ENCODE measurements around the gene KRABD2.
"Not testable (repeated sequence)": the region's sequence is repeated elsewhere in the genome, so short reads cannot be mapped to it uniquely, and the experiment has no call there.

The KRABD2 gene

DNA sequence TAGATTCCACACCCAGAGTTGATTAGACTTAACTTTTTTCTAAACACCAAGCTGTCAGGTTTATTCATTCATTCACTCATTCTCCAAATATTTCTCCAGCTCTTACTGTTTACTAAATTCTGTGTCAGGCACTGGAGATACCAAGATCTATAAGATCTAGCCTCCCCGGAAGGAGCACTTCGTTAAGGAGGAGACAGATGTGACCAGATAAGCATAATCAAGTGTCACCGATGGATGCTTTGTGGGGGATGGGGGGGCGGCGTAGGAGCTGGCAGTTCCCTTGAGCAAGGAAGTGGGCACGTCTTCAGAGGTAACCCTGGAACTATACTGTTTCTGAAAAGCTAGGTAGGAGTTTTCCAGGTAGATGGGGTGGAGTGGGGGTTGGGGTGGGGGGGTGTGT, 10.3 kb upstream of the KRABD2 start:
- intact Hi-C loops (cut with micrococcal nuclease): loop anchor here (10.0 kb wide), 1 partner anchor 162 kb away; no protein-coding TSS in a partner anchor
- Mint-ChIP-seq H3K27me3 (ENCODE audit: low read depth) (no peaks in the 10 kb centered on the region), H3K27ac (no peak overlapping the region)

DNA sequence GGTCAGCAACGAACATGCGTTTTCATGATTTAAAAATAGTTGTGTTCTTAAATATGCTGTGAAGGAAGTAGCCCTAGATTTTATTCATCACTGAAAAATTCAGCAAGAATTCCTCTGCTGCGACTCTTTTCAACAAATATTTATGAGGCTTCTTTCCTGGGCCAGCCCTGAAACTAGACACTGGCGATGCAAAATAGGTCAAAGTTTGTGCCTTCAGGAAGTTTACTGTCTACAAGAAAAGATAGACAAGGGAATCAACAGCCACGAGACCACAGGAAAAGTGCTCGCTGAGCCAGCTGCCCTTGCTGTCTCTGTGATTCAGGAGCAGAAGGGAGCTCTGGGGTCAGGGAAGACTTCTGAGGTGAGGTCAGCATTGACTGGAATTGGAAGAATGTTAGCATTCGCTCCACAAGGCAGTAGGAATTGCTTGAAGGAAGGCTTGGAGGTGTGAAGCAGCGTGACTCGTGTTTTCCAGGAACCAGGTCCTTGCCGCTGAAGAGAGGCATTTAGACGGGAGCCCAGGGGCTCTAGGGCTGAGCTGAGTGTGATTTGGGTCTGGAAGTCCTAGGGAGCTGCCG, 8.4 kb upstream of the KRABD2 start:
- Mint-ChIP-seq H3K9me3 (no peaks in the 10 kb centered on the region), H3K4me1 (ENCODE audit: low read depth) (peaks cover 24% of the 10 kb centered on the region), H3K4me3 (ENCODE audit: low read depth) (peak overlapping the region; percentile 99), H3K27ac (peak overlapping the region; percentile 7), H3K27me3 (ENCODE audit: low read depth) (no peaks in the 10 kb centered on the region), H3K36me3 (ENCODE audit: low read depth) (peaks cover 33% of the 10 kb centered on the region)
- DNase-seq (ENCODE audit: low spot score): no peak
- intact Hi-C loops (cut with micrococcal nuclease): loop anchor here (10.0 kb wide), 1 partner anchor 160 kb away; no protein-coding TSS in a partner anchor

More for the DNA sequence above, 10.3 kb upstream of the KRABD2 start:
- Mint-ChIP-seq H3K4me3 (ENCODE audit: low read depth) (peak overlapping the region; percentile 20), H3K4me1 (ENCODE audit: low read depth) (peaks cover 10% of the 10 kb centered on the region), H3K9me3 (no peaks in the 10 kb centered on the region), H3K36me3 (ENCODE audit: low read depth) (peaks cover 13% of the 10 kb centered on the region)
- no peak for DNase-seq (ENCODE audit: low spot score)

DNA sequence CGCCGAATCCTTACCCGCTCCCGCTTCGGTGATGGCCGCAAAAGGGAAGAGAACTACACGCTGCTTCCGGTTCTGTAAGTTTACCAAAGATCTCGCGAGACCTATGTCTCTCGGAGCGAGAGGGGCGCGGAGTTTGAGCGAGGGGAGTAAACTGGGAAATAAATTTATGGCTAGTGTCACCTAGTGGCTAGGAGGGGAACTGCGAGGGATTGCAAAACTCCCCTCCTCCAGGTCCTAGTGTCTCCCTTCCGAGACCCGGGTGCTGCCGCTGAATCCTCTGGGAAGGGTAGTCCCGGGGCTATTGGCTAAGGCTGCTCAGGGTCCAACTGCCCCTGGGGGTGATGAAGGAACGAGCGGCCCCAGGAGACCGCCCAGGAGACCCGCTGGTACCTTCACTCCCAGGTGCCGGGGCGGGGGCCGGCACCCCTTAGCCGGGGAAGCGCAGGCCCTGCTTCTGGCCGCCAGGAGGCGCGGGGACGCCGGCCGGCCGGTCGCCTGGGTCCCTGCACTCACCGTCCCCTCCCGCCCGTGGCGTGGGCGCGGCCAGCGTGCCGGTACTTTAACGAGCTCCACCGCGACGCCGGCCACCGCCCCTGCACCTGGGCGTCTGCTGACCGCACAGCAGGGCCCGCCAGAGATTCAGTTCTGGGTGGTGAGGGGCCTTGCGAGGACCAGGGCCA, 6.8 kb upstream of the KRABD2 start, which contains the start of gene RPL26:
TSS of gene RPL26 (minus strand) at position 51 of the 680 bp plus-strand sequence. CDS start 883 bp downstream, outside the sequence.
- DNase-seq (ENCODE audit: low spot score): peak; percentile 94
- Mint-ChIP-seq H3K4me1 (ENCODE audit: low read depth) (peaks cover 33% of the 10 kb centered on the region), H3K36me3 (ENCODE audit: low read depth) (peaks cover 49% of the 10 kb centered on the region), H3K27ac (peak within 1 kb of the TSS; percentile 96), H3K27me3 (ENCODE audit: low read depth) (no peaks in the 10 kb centered on the region), H3K9me3 (no peaks in the 10 kb centered on the region), H3K4me3 (ENCODE audit: low read depth) (peak within 1 kb of the TSS; percentile 99)
- intact Hi-C loops (cut with micrococcal nuclease): loop anchor here (1.0 to 10.0 kb wide), 4 partner anchors 52 to 364 kb away; partner anchors contain the start of gene NDEL1

DNA sequence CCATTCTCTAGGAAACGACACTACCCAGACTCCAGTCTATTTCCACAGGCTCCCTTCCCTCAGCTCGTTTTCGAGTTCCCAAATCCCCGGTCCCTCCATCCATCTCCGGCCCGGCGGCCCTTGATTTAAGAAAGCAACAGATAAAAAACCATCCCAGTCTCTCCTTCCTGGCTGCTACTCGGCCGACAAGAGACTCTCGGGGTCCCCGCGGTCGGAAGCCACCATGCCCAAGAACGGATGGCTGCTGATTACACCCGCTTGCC, 6.3 kb upstream of the KRABD2 start:
- Mint-ChIP-seq H3K36me3 (ENCODE audit: low read depth) (peaks cover 54% of the 10 kb centered on the region), H3K4me1 (ENCODE audit: low read depth) (peaks cover 34% of the 10 kb centered on the region)
- DNase-seq (ENCODE audit: low spot score): no peak

DNA sequence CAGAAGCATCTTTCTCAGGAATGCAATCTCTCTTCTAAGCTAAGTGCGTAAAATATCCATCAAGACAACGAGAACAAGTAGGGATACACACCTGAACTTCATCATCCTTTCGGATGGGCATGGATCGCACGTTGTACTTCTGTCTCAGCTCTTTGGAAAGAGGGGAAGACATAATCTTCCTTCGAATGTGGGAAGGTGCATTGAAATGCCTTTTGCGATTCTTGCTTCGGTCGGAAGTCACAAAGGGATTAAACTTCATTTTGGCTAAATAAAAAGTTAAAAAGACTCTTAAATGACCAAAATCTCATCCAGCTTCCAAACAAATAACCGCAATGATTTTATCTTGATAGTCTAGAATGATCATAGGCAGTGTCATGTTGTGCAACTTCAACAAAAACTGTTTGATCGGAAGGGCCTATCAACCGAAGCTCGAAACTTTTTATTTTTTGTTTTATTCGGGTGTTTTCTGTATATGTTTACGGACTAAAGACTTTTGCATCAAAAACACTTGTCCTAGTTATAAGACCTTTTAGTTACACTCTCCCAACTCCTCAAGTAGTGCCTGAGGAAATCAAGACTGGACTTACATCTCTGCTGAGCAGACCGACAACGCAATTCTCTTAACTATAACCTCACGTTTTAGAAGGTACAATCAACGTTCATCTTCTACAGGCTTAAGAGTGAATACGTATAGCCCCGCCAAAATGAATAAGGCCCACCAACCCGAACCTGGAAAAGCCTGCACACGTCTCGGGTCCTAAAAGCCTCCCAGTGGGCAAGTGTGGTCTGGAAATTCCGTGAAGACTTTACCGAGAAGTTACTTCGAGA, 5.8 kb upstream of the KRABD2 start:
- H3K9me3 Mint-ChIP-seq: no peaks in the 10 kb centered on the region
- H3K4me3 Mint-ChIP-seq (ENCODE audit: low read depth): peak overlapping the region; percentile 99
- peaks cover 39% of the 10 kb centered on the region for H3K4me1 Mint-ChIP-seq (ENCODE audit: low read depth)
- H3K36me3 Mint-ChIP-seq (ENCODE audit: low read depth): peaks cover 59% of the 10 kb centered on the region
- no peaks in the 10 kb centered on the region for H3K27me3 Mint-ChIP-seq (ENCODE audit: low read depth)
- no peak for DNase-seq (ENCODE audit: low spot score)
- intact Hi-C loops (cut with micrococcal nuclease): loop anchor here (2.0 to 10.0 kb wide), 3 partner anchors 157 to 365 kb away; no protein-coding TSS in a partner anchor
- H3K27ac Mint-ChIP-seq: peak overlapping the region; percentile 96

More for the DNA sequence above, 6.3 kb upstream of the KRABD2 start:
- Mint-ChIP-seq H3K9me3 (no peaks in the 10 kb centered on the region), H3K4me3 (ENCODE audit: low read depth) (peak overlapping the region; percentile 99), H3K27ac (peak overlapping the region; percentile 96), H3K27me3 (ENCODE audit: low read depth) (no peaks in the 10 kb centered on the region)
- intact Hi-C loops (cut with micrococcal nuclease): loop anchor here (1.0 to 10.0 kb wide), 4 partner anchors 52 to 364 kb away; partner anchors contain the start of gene NDEL1

DNA sequence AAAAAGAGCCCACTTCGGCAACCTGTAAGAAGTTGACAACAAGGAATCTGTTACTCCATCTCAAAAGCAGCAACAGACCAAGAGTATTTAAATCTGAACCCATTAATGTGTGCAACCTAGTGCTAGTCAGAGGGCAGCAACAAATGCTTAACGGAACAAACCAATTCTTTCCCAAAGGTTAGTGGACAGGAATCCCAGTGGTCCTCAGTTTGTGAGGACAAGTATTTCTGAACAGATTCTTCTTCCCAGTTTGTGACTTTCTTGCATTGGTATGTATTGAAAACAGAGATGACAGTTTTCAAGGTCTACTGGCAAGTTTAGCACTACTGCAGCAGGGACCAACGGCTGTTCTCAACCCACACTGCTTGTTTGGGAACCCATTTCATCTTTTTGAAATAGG, 3.5 kb upstream of the KRABD2 start:
- Mint-ChIP-seq H3K27me3 (ENCODE audit: low read depth) (no peaks in the 10 kb centered on the region), H3K36me3 (ENCODE audit: low read depth) (peaks cover 79% of the 10 kb centered on the region), H3K9me3 (no peaks in the 10 kb centered on the region), H3K27ac (no peak overlapping the region), H3K4me3 (ENCODE audit: low read depth) (peak overlapping the region; percentile 99), H3K4me1 (ENCODE audit: low read depth) (peaks cover 52% of the 10 kb centered on the region)
- no peak for DNase-seq (ENCODE audit: low spot score)
- intact Hi-C loops (cut with micrococcal nuclease): loop anchor here (10.0 kb wide), 1 partner anchor 155 kb away; no protein-coding TSS in a partner anchor

DNA sequence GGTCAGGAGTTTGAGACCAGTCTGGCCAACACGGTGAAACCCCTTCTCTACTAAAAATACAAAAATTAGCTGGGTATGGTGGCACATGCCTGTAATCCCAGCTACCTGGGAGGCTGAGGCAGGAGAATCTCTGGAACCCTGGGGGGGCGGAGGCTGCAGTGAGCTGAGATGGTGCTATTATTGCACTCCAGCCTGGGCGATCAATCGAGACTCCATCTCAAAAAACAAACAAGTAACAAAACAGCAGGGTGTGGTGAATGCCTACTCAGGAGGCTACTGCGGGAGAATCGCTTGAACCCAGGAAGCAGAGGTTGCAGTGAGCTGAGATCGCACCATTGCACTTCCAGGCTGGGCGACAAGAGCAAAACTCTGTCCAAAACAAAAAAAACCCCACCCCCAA, 1.6 kb upstream of the KRABD2 start:
- Mint-ChIP-seq H3K36me3 (ENCODE audit: low read depth) (peaks cover 79% of the 10 kb centered on the region), H3K27ac (peak overlapping the region; percentile 42), H3K4me1 (ENCODE audit: low read depth) (peaks cover 43% of the 10 kb centered on the region), H3K4me3 (ENCODE audit: low read depth) (peak overlapping the region; percentile 45)
- DNase-seq (ENCODE audit: low spot score); H3K9me3 Mint-ChIP-seq; intact Hi-C loops (cut with micrococcal nuclease); H3K27me3 Mint-ChIP-seq (ENCODE audit: low read depth): not testable (repeated sequence)

DNA sequence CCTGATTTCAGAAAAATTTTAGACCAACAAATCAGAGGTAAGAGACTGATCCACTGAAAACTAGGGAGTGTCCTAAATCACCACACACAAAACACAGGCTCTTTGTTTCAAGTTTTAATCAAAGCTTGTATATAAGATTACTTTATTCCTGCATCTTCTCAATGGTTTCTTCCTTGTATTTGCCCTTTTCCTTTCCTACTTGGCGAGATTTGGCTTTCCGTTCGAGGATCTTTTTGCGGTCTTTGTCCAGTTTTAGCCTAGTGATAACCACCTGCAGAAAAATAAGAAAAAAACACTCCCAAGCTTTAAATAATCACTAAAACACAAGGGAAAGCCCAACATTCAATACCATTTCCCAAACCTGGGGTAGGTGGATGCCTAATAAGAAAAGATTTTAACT, 918 bp upstream of the KRABD2 start:
- no peak for DNase-seq (ENCODE audit: low spot score)
- Mint-ChIP-seq H3K4me1 (ENCODE audit: low read depth) (peaks cover 43% of the 10 kb centered on the region), H3K36me3 (ENCODE audit: low read depth) (peaks cover 72% of the 10 kb centered on the region), H3K4me3 (ENCODE audit: low read depth) (no peak overlapping the region), H3K27ac (peak overlapping the region; percentile 25), H3K9me3 (no peaks in the 10 kb centered on the region), H3K27me3 (ENCODE audit: low read depth) (no peaks in the 10 kb centered on the region)
- intact Hi-C loops (cut with micrococcal nuclease): no loop called here

DNA sequence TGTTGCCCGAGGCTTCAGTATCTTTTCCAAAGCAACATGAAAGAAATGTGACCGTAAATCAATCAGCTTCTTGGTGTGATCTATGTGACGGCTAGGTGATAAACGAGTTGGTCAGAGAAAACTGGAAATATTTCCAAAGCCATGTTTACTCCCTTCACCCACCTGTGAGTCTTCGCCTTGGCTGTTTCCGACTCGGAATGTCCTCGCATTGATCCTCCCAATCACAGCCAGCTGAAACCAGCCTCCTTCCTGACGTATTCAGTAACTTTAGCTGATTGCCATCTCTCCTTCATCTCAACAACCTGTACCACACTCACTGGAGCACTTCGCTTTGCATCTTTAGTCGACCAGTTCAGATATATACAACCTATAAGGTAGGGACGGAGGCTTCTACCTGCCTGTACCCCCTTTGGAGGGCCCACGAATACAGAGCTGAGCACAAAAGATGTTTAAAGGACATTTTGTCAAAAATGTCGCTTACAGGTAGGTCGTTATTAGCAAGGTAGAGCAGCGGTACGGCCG, 705 bp downstream of the KRABD2 start:
- DNase-seq (ENCODE audit: low spot score): no peak
- H3K4me1 Mint-ChIP-seq (ENCODE audit: low read depth): peaks cover 37% of the 10 kb centered on the region
- H3K27me3 Mint-ChIP-seq (ENCODE audit: low read depth): no peaks in the 10 kb centered on the region
- H3K27ac Mint-ChIP-seq: peak overlapping the region; percentile 76
- peaks cover 56% of the 10 kb centered on the region for H3K36me3 Mint-ChIP-seq (ENCODE audit: low read depth)
- no peaks in the 10 kb centered on the region for H3K9me3 Mint-ChIP-seq
- intact Hi-C loops (cut with micrococcal nuclease): no loop called here
- H3K4me3 Mint-ChIP-seq (ENCODE audit: low read depth): peak overlapping the region; percentile 87

DNA sequence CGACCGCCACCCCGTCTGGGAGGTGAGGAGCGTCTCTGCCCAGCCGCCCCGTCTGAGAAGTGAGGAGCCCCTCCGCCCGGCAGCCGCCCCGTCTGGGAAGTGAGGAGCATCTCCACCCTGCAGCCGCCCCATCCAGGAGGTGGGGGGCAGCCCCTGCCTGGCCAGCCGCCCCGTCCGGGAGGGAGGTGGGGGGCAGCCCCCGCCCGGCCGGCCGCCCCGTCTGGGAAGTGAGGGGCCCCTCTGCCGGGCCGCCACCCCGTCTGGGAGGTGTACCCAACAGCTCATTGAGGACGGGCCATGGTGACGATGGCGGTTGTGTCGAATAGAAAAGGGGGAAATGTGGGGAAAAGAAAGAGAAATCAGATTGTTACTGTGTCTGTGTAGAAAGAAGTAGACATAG, 2.6 kb downstream of the KRABD2 start:
- peaks cover 25% of the 10 kb centered on the region for H3K4me1 Mint-ChIP-seq (ENCODE audit: low read depth)
- H3K4me3 Mint-ChIP-seq (ENCODE audit: low read depth); H3K27ac Mint-ChIP-seq; H3K27me3 Mint-ChIP-seq (ENCODE audit: low read depth); H3K9me3 Mint-ChIP-seq; intact Hi-C loops (cut with micrococcal nuclease); DNase-seq (ENCODE audit: low spot score): not testable (repeated sequence)
- H3K36me3 Mint-ChIP-seq (ENCODE audit: low read depth): peaks cover 52% of the 10 kb centered on the region

DNA sequence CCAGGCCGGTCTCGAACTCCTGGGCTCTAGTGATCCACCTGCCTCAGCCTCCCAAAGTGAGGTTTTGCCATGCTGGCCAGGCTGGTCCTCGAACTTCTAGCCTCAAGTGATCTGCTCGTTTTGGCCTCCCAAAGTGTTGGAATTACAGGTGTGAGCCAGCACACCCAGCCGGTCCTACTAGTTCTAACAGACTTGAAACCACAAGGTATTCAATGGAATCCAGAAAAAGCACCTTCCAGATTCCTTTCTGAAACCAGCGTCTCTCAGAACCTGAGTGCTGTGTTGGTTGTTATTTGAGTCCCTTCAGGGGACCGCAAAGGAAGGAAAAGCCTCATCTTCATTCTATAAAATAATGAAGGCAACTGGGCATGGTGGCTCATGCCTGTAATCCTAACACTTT, 4.1 kb downstream of the KRABD2 start:
- no peak overlapping the region for H3K4me3 Mint-ChIP-seq (ENCODE audit: low read depth)
- H3K9me3 Mint-ChIP-seq: no peaks in the 10 kb centered on the region
- intact Hi-C loops (cut with micrococcal nuclease): no loop called here
- H3K27ac Mint-ChIP-seq: no peak overlapping the region
- no peak for DNase-seq (ENCODE audit: low spot score)
- H3K4me1 Mint-ChIP-seq (ENCODE audit: low read depth): peaks cover 16% of the 10 kb centered on the region
- H3K36me3 Mint-ChIP-seq (ENCODE audit: low read depth): peaks cover 38% of the 10 kb centered on the region
- H3K27me3 Mint-ChIP-seq (ENCODE audit: low read depth): no peaks in the 10 kb centered on the region

DNA sequence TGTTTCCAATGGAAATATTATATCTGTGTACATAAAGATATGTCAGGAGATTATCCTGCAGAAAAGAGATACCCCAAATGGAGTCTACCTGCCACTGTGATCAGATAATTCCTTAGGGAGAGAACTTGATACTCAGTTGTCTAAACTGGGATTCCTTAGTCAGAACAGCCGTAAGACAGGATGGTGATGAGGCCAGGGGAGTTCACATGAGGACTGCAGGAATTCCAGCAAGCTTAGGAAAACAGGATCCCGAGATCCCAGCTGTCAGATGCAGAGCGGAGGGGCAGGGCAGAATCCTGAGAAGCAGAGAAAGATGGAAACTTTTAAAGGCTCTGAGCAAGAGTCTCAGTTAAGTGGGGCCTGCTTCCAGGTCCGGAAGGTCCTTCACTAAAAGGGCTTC, 4.7 kb downstream of the KRABD2 start:
- H3K4me1 Mint-ChIP-seq (ENCODE audit: low read depth): peaks cover 10% of the 10 kb centered on the region
- DNase-seq (ENCODE audit: low spot score): no peak
- H3K9me3 Mint-ChIP-seq: no peaks in the 10 kb centered on the region
- peaks cover 33% of the 10 kb centered on the region for H3K36me3 Mint-ChIP-seq (ENCODE audit: low read depth)
- no peak overlapping the region for H3K27ac Mint-ChIP-seq
- H3K27me3 Mint-ChIP-seq (ENCODE audit: low read depth): no peaks in the 10 kb centered on the region
- H3K4me3 Mint-ChIP-seq (ENCODE audit: low read depth): no peak overlapping the region
- intact Hi-C loops (cut with micrococcal nuclease): no loop called here

Measured in activated T-helper 2 cell treated with anti-CD3 and anti-CD28 coated beads, Interferon-gamma antibody, Interleukin-2, Interleukin-4, amounts not matched to agents 10 μg/mL and 5 μg/mL and 100 μg/mL, durations not matched to agents 14 hours and 24 hours and 36 hours (primary cell).